Measurements from ENCODE around the gene GIPC2. TPM values are rescaled to one million over a fixed set of nuclear protein-coding genes. Genes with fewer than 3 reads are reported as not detected.
A peak's percentile ranks its signal among the peaks of the same experiment; 100 is the strongest.
"Not testable (repeated sequence)": the region's sequence is repeated elsewhere in the genome, so short reads cannot be mapped to it uniquely, and the experiment has no call there.

The GIPC2 gene
- total and polyA plus RNA-seq, 2 donors (not counting 3 experiments of a cell fraction or from before 2014, with no cell fraction given) = 2.8 to 9.6 TPM

DNA sequence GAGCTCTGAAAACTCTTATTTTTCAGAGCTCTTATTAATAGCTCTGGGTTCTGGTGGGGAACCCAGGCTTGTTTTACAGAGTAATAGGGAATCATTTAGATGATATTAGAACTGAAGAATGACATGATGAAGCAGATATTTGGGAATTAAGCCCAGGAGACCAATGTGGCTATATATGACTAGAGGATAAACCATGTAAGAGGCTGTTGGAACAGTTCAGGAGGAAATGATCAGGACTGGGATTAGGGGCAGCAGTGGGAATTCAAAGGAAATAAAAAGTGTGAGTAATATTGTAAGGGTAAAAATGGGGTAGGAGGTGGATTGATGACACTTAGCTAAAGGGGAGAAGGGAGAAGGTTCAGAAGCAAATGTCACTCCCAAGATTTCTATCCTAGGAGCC is 58.6 kb downstream of the GIPC2 start:
- Histone ChIP-seq H3K9me3 (replicated peaks; ENCODE audit: control insufficient read depth, insufficient read depth, low read length) (no peaks in the 10 kb centered on the region), H2AFZ (ENCODE audit: low read depth, low read length) (no peak overlapping the region), H3K79me2 (ENCODE audit: control insufficient read depth, insufficient read depth, low read length) (no peaks in the 10 kb centered on the region), H4K20me1 (replicated peaks; ENCODE audit: control insufficient read depth, extremely low read depth, insufficient read depth, low read length) (no peaks in the 10 kb centered on the region), H3K4me3 (replicated peaks in 1 of 3; ENCODE audit: insufficient read depth in 1 of 3, low read depth in 1 of 3, low read length in 3 of 3) (no peak overlapping the region), H3K9me1 (replicated peaks; ENCODE audit: control insufficient read depth, extremely low read depth, insufficient read depth, low read length) (no peaks in the 10 kb centered on the region), H3K27me3 (ENCODE audit: control insufficient read depth in 2 of 2, insufficient read depth in 2 of 2, low read length in 2 of 2) (no peaks in the 10 kb centered on the region), H3K27ac (ENCODE audit: insufficient read depth, low read depth, low read length) (no peak overlapping the region), H3K36me3 (ENCODE audit: control insufficient read depth in 2 of 2, extremely low read depth in 1 of 2, insufficient read depth in 2 of 2, low read length in 2 of 2) (no peaks in the 10 kb centered on the region), H3K4me2 (ENCODE audit: insufficient read depth, low read length) (no peak overlapping the region), H3K4me1 (ENCODE audit: control insufficient read depth, extremely low read depth, insufficient read depth, low read length) (peaks cover 36% of the 10 kb centered on the region), H3K9ac (replicated peaks; ENCODE audit: extremely low read depth, insufficient read depth, low read length) (no peak overlapping the region)
- ChIA-PET POLR2A (interaction anchor here (0.5 to 1.2 kb wide), 2 partner anchors 10 to 125 kb away, joined by 3 to 4 read pairs; partner anchors contain the start of gene FUBP1), CTCF (interaction anchor here (0.7 to 5.4 kb wide), 6 partner anchors 10 to 96 kb away, joined by 3 to 49 read pairs (median 4); no protein-coding TSS in a partner anchor)
- BruUV-seq (replicated peaks) = no TSS peak
- TF ChIP-seq FOS (IDR thresholded peaks at IDR 0.05; ENCODE audit: borderline replicate concordance, insufficient read depth, low read length) (peak; percentile 14), POLR2AphosphoS5 (IDR thresholded peaks at IDR 0.05; ENCODE audit: insufficient read depth, low read depth, low read length) (no peak)
- intact Hi-C loops (cut with micrococcal nuclease) (loop anchor here (5.0 kb wide), 2 partner anchors 217 to 422 kb away; partner anchors contain the start of genes NEXN and ZZZ3), dilution Hi-C loops (cut with MboI; ENCODE audit: extremely low pct_ligation_motif_present, low sequenced_read_pairs) (no loop called here)
- DNase-seq (ENCODE audit: low read depth, low spot score) = peak; percentile 34
- FAIRE-seq = no peak

DNA sequence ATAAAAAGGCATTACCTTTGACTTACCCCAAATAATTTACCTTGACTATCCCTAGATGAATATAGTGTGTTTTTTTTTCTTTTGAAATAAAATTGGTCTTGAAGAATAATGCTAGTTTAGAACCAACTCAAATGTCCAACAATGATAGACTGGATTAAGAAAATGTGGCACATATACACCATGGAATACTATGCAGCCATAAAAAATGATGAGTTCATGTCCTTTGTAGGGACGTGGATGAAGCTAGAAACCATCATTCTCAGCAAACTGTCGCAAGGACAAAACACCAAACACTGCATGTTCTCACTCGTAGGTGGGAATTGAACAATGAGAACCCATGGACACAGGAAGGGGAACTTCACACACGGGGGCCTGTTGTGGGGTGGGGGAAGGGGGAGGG is 63.9 kb downstream of the GIPC2 start:
- H3K9ac ChIP-seq (replicated peaks; ENCODE audit: extremely low read depth, insufficient read depth, low read length); FAIRE-seq; H3K27ac ChIP-seq (ENCODE audit: insufficient read depth, low read depth, low read length); H3K4me2 ChIP-seq (ENCODE audit: insufficient read depth, low read length); dilution Hi-C loops (cut with MboI; ENCODE audit: extremely low pct_ligation_motif_present, low sequenced_read_pairs); H3K36me3 ChIP-seq (ENCODE audit: control insufficient read depth in 2 of 2, extremely low read depth in 1 of 2, insufficient read depth in 2 of 2, low read length in 2 of 2); CTCF ChIA-PET; H3K27me3 ChIP-seq (ENCODE audit: control insufficient read depth in 2 of 2, insufficient read depth in 2 of 2, low read length in 2 of 2); H2AFZ ChIP-seq (ENCODE audit: low read depth, low read length); H4K20me1 ChIP-seq (replicated peaks; ENCODE audit: control insufficient read depth, extremely low read depth, insufficient read depth, low read length); H3K9me3 ChIP-seq (replicated peaks; ENCODE audit: control insufficient read depth, insufficient read depth, low read length); H3K4me3 ChIP-seq (replicated peaks in 1 of 3; ENCODE audit: insufficient read depth in 1 of 3, low read depth in 1 of 3, low read length in 3 of 3); H3K9me1 ChIP-seq (replicated peaks; ENCODE audit: control insufficient read depth, extremely low read depth, insufficient read depth, low read length); BruUV-seq (replicated peaks); H3K4me1 ChIP-seq (ENCODE audit: control insufficient read depth, extremely low read depth, insufficient read depth, low read length); H3K79me2 ChIP-seq (ENCODE audit: control insufficient read depth, insufficient read depth, low read length); DNase-seq (ENCODE audit: low read depth, low spot score): not testable (repeated sequence)
- POLR2A ChIA-PET = interaction anchor here (1.1 kb wide), 1 partner anchor 105 kb away, joined by 3 read pairs; the partner anchor contains the start of gene DNAJB4
- intact Hi-C loops (cut with micrococcal nuclease) = loop anchor here (10.0 kb wide), 1 partner anchor 575 kb away; no protein-coding TSS in a partner anchor
